MG63 (cell line): ENCODE results near the gene THEM4. TPM values are rescaled to one million over a fixed set of nuclear protein-coding genes. Genes with fewer than 3 reads are reported as not detected.
"Not testable (repeated sequence)": the region's sequence is repeated elsewhere in the genome, so short reads cannot be mapped to it uniquely, and the experiment has no call there.

Source experiments
- DNase-seq: peaks from one replicate; pipeline ENCODE4 v3.0.0-alpha.2; 2020
- H3K27me3 ChIP-seq: fragments of 250-450 bp; sonication (Bioruptor Pico); 2 replicates; pipeline ENCODE4 v1.5.1; 2020; ENCODE audit warnings: mild to moderate bottlenecking, moderate library complexity
- H3K36me3 ChIP-seq: fragments of 250-450 bp; sonication (Bioruptor Pico); 2 replicates; pipeline ENCODE4 v1.5.1; 2020; ENCODE audit warnings: mild to moderate bottlenecking, moderate library complexity
- H3K4me3 ChIP-seq: fragments of 250-450 bp; sonication (Bioruptor Pico); 2 replicates; pipeline ENCODE4 v1.5.1; 2020; ENCODE audit warnings: mild to moderate bottlenecking, moderate library complexity
- H3K9me3 ChIP-seq: fragments of 250-450 bp; sonication (Bioruptor Pico); 2 replicates; pipeline ENCODE4 v1.5.1; 2020; ENCODE audit warnings: mild to moderate bottlenecking, moderate library complexity
- total RNA-seq: library from RNA; depleted of rRNA; stranded (reverse); fragments of >200 nt; shearing (Covaris generic); gene quantifications from 2 replicates; pipeline ENCODE4 v1.2.3, GENCODE V29; 2014; ENCODE audit warnings: low replicate concordance

Gene THEM4
- total RNA-seq, 1 experiment from 2014 or later: 22.9 TPM

GRCh38 chr1:151858030-151858746 is 51.1 kb downstream of the THEM4 start:
- Histone ChIP-seq H3K4me3 (no peak overlapping the region), H3K36me3 (no peaks in the 10 kb centered on the region), H3K9me3 (no peaks in the 10 kb centered on the region), H3K27me3 (no peaks in the 10 kb centered on the region)
- DNase-seq: peak; percentile 62

DNA sequence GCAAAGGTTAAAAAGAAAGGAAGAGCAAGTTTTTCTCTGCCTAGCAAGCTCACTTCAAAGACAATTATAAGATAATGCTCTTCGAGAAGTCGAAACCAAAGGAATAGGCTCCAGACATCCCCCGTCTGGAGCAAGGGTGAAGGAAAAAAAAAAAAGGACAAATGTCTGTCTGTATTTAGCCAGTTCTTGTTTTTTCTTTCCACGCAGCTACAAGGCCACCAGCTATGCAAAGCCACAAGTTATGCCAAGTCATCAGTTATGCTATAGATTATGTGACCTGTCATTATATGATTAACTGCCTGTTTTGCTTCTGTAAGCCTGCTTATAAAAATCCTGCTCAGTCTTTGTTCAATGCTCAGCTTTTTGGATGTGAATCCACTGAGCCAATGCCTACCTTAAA is 53.4 kb downstream of the THEM4 start:
- no peak for DNase-seq
- no peaks in the 10 kb centered on the region for H3K27me3 ChIP-seq

DNA sequence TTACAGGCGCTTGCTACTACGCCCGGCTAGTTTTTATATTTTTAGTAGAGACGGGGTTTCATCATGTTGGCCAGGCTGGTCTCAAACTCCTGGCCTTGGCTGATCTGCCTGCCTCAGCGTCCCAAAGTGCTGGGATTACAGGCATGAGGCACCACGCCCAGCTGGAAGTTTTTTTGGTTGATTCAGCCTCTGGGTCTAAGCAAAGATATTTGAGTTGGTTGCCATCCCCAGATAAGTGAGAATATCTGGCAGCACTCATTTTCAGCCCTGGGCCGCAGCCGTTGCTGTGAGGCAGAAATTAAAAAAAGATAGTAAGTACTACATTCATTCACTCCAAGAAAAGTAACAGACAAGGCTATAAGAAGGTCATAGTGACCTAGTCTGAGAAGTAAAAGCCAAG is 53.8 kb downstream of the THEM4 start:
- not testable (repeated sequence) for H3K27me3 ChIP-seq, H3K9me3 ChIP-seq, H3K36me3 ChIP-seq, H3K4me3 ChIP-seq
- DNase-seq: peak; percentile 81

More for the DNA sequence above, 53.4 kb downstream of the THEM4 start:
- Histone ChIP-seq H3K36me3 (no peaks in the 10 kb centered on the region), H3K4me3 (no peak overlapping the region), H3K9me3 (no peaks in the 10 kb centered on the region)

- no peaks in the 10 kb centered on the region for H3K9me3 ChIP-seq
- no peaks in the 10 kb centered on the region for H3K27me3 ChIP-seq
- no peak overlapping the region for H3K4me3 ChIP-seq
- DNase-seq: peak; percentile 23
- no peaks in the 10 kb centered on the region for H3K36me3 ChIP-seq
These were observed 54.7 kb downstream of the THEM4 start for GRCh38 chr1:151854658-151855057.

DNA sequence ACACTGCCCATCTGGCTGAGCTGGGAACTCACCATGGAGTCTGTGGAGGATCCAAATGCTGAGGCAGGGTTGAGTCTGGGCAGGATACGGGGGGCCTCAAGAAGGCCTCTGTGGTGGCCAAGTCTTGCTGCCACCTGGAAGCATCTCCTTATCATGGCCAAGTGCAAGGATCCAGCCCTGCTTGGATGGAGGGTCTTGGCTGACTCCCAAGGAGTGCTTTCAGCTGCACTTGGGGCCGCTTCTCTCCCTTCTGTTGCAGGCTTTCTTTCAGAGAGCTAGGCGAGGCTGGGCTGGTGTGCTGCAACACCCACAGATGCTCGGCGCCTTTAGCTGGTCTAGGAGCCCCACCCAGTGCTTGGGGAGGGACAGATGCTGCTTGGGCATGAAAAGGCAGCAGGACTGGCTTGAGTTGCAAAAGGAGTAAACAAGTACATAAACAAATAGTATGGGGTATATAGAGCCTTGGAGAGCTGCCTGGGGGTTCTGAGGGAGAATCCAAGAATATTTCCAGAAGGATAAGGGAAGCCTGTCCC is 55.8 kb downstream of the THEM4 start, which contains the start of gene THEM5:
THEM5 (minus strand) TSS at position 302 of the 533 bp plus-strand sequence; CDS start at position 155, 147 bp downstream.
- no peak for DNase-seq
- H3K36me3 ChIP-seq: no peaks in the 10 kb centered on the region
- H3K9me3 ChIP-seq: no peaks in the 10 kb centered on the region
- H3K4me3 ChIP-seq: no peak within 1 kb of the TSS
- H3K27me3 ChIP-seq: no peaks in the 10 kb centered on the region

- H3K27me3 ChIP-seq: no peaks in the 10 kb centered on the region
- DNase-seq: no peak
- no peaks in the 10 kb centered on the region for H3K9me3 ChIP-seq
- no peak overlapping the region for H3K4me3 ChIP-seq
- no peaks in the 10 kb centered on the region for H3K36me3 ChIP-seq
These were observed 56.6 kb downstream of the THEM4 start for GRCh38 chr1:151852733-151853132.

DNA sequence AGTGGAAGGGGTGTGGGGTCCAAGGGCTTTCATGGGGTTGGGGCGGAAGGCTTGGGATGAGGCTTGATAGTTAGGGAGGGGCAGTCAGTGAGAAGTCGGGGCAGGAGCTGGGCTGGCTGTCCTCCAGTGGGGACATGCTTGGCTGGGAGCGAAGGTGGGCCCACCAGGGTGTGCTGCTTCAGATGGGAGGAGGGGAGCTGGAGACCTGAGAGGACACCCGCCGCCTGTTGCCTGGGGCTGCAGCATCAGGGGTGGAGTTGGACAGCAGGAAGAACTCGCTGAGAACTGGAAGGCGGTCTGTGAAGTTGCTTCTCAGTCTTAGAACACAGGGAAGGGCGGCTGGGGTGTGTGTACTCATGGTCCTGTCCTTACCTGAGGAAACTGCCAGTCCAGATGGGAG is 57.4 kb downstream of the THEM4 start:
- H3K36me3 ChIP-seq: no peaks in the 10 kb centered on the region
- H3K4me3 ChIP-seq: no peak overlapping the region
- H3K9me3 ChIP-seq: no peaks in the 10 kb centered on the region
- no peaks in the 10 kb centered on the region for H3K27me3 ChIP-seq
- no peak for DNase-seq

GRCh38 chr1:151849871-151850270 is 59.4 kb downstream of the THEM4 start:
- no peak for DNase-seq
- H3K9me3 ChIP-seq: no peaks in the 10 kb centered on the region
- H3K4me3 ChIP-seq: no peak overlapping the region
- H3K27me3 ChIP-seq: no peaks in the 10 kb centered on the region
- H3K36me3 ChIP-seq: no peaks in the 10 kb centered on the region

- Histone ChIP-seq H3K4me3 (no peak overlapping the region), H3K27me3 (no peaks in the 10 kb centered on the region), H3K36me3 (no peaks in the 10 kb centered on the region), H3K9me3 (no peaks in the 10 kb centered on the region)
- no peak for DNase-seq
These were observed 60.2 kb downstream of the THEM4 start for GRCh38 chr1:151849126-151849525.

DNA sequence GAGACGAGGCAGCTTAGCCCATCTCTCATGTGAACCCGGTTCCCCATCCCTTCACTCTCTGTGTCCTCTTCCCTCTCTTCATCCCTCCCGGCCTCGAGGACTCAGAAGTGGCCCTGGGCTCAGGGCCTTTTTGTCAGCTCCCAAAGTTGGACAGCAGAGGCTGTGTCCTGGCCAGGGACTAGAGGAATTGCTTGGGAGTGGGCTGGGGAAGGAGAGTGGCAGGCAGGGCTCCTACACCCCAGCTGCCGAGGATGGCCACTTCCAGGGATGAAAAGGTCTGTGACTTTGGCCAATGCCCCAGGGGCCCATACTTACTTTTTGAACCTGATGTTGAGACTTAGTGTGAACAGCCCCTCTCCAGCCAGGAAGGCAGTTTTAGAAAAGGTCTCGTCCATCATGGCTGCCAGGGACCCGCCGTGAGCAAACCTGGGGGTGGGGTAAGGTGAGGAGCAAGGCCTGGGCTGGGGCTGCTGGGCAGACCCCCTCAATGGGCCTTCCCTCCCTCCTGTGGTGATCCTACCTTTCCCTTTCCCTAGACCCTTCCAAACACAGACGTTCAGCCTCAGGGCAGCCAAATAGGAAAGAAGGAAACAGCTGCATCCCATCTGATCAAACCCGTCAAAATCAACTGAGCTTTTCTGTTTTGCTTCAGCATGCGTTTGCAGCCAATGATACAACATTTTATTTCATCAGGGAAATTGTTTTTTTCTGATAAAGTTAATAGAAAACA is 61.3 kb downstream of the THEM4 start:
- H3K36me3 ChIP-seq: no peaks in the 10 kb centered on the region
- H3K27me3 ChIP-seq: no peaks in the 10 kb centered on the region
- no peaks in the 10 kb centered on the region for H3K9me3 ChIP-seq
- DNase-seq: no peak
- no peak overlapping the region for H3K4me3 ChIP-seq

- no peak for DNase-seq
- H3K36me3 ChIP-seq: no peaks in the 10 kb centered on the region
- no peak overlapping the region for H3K4me3 ChIP-seq
- no peaks in the 10 kb centered on the region for H3K9me3 ChIP-seq
- no peaks in the 10 kb centered on the region for H3K27me3 ChIP-seq
These were observed 62.5 kb downstream of the THEM4 start for GRCh38 chr1:151846686-151847237.

DNA sequence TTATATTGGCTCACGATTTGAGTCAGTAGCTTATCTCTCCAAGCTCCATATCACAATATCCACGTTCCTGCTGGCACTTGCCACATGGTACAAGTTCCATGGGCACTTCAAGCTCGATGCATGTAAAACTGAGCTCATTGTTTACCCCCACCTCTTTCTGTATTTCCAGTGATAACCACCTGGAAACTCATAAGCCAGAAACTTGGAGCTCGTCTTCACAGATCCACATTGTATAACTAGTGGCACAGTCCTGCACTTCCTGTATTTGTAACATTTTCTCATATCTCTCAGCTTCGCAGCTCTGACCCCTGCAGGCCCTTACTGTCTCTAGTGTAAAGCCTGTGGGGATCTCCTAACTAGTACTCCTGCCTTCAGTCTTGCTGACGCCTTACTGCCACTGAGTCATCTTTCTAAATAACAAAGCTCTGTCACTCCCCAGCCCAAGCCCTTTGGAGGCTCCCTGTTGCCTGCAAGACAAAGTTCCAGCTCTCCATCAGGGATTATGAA is 63.2 kb downstream of the THEM4 start:
- H3K9me3 ChIP-seq: no peaks in the 10 kb centered on the region
- no peaks in the 10 kb centered on the region for H3K36me3 ChIP-seq
- DNase-seq: peak; percentile 76
- H3K27me3 ChIP-seq: no peaks in the 10 kb centered on the region
- no peak overlapping the region for H3K4me3 ChIP-seq

DNA sequence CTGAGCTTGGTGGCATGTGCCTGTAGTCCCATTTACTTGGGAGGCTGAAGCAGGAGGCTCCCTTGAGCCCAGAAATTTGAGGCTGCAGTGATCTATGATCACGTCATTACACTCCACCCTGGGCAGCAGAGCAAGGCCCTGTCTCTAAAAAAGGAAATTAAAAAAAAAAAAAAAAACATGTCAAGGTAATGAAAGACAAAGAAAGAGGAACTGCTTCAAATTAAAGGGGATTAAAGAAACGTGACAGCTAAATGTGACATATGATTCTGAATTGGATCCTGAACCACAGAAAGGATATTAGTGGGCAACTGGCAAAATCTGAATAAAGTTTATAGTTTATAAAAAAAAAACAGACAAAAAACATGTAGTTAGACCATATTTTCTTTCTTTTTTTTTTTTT is 65.9 kb downstream of the THEM4 start:
- no peaks in the 10 kb centered on the region for H3K27me3 ChIP-seq
- no peak overlapping the region for H3K4me3 ChIP-seq
- no peaks in the 10 kb centered on the region for H3K9me3 ChIP-seq
- no peak for DNase-seq
- H3K36me3 ChIP-seq: no peaks in the 10 kb centered on the region

GRCh38 chr1:151841141-151841540 is 68.2 kb downstream of the THEM4 start:
- peak; percentile 80 for DNase-seq
- H3K4me3 ChIP-seq: no peak overlapping the region
- no peaks in the 10 kb centered on the region for H3K27me3 ChIP-seq
- H3K9me3 ChIP-seq: no peaks in the 10 kb centered on the region
- no peaks in the 10 kb centered on the region for H3K36me3 ChIP-seq

DNA sequence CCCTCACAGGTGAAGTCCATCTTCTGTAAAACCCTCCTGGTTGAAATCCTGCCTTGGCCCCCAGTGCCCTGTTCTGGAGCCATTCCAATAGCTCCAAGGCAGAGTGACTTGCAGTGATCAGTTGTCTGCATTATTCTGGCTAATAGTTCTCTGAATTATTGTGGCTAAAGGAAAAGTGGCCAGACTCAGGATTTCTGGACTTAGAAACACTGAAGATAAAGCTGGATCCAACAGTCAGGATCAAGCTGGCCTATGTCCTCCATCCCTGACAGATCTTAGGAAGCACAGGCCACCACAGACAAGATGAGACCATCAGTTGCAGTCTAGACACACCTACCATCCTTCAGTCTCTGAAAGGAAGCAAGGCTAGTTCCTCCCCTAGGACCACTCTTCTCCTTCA is 68.9 kb downstream of the THEM4 start:
- no peaks in the 10 kb centered on the region for H3K36me3 ChIP-seq
- no peaks in the 10 kb centered on the region for H3K27me3 ChIP-seq
- H3K9me3 ChIP-seq: no peaks in the 10 kb centered on the region
- no peak for DNase-seq
- H3K4me3 ChIP-seq: no peak overlapping the region

DNA sequence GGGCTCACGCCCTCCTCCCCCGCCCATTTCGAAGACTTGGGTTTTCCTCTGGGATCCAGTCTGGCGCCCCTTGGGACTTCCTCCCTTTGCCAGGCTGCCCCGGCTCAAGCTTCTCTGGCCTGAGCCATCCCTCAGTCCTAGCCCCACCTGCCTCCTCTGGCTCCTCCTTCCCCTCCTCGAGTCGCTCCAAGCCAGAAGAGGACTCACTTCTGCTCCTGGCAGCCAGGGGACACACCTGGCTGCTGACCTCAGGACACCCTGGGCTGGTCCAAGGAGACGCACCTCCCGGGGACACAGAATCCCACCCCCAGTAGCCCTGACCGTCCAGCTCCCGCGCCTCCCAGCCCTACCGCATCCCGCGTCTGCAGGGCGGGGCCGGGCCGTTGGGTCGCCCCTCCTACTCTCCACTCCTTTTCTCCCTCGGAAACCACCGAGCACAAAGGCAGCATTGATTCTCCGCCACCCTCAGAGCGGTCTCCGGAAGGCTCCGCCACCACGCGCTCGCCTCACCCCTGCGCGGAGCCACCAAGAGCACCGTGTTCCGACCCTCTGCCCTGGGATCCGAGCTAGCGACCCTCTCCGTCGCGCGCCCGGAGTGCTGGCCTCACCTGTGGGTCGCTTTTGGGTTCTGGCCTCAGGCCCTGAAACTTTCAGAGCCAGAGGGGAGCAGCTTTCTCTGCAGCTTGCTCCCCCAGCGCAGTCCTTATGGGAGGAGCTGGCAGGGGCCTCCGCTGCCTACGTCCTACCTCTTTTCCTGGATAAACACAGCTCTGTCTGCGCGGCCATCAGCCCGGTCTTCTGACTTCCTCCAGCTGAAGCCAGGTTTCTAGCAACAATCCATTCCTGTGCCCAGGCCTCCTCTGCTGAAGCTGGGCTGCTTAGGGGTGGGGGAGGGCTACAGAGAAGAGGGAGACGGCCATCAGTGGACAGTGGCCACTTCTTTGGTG is 69.6 kb downstream of the THEM4 start, which contains the start of gene C2CD4D:
C2CD4D (minus strand) TSS at position 364 of the 947 bp plus-strand sequence. CDS start 831 bp downstream, outside the sequence.
- no peaks in the 10 kb centered on the region for H3K27me3 ChIP-seq
- H3K9me3 ChIP-seq: no peaks in the 10 kb centered on the region
- DNase-seq: no peak
- H3K4me3 ChIP-seq: no peak within 1 kb of the TSS
- H3K36me3 ChIP-seq: no peaks in the 10 kb centered on the region
